Left hindlimb (tissue), 1 donor: ENCODE results near the gene EIF2S3B.

Experiments used
- DNase-seq: peaks from one replicate; pipeline ENCODE4 v3.0.0-alpha.2; 2018

Gene EIF2S3B

GRCh38 chr12:10554756-10555481 is 49.2 kb downstream of the EIF2S3B start:
- DNase-seq: no peak

- no peak for DNase-seq
These were observed 51.6 kb downstream of the EIF2S3B start for GRCh38 chr12:10557329-10557728.

- no peak for DNase-seq
These were observed 52.1 kb downstream of the EIF2S3B start for GRCh38 chr12:10557766-10558165.
